HG02885 (cell line): ENCODE data around the gene ABHD12.
"Not testable (repeated sequence)": the region's sequence is repeated elsewhere in the genome, so short reads cannot be mapped to it uniquely, and the experiment has no call there.

ENCODE experiments used
- ATAC-seq: cut with Tn5 transposase; IDR thresholded peaks from one replicate; pipeline ENCODE4 v1.9.1; 2021; ENCODE audit warnings: mild to moderate bottlenecking; ENCODE audit not compliant: unreplicated experiment, poor library complexity

The ABHD12 gene

GRCh38 chr20:25390538-25391528 is at the start of gene ABHD12:
Gene ABHD12, minus strand, starts transcription at chr20:25390835. Its CDS starts 132 bp downstream, at chr20:25390703.
- peak; percentile 89 for ATAC-seq

- peak; percentile 67 for ATAC-seq
Measured at GRCh38 chr20:25439328-25439727, 48.7 kb upstream of the ABHD12 start.

DNA sequence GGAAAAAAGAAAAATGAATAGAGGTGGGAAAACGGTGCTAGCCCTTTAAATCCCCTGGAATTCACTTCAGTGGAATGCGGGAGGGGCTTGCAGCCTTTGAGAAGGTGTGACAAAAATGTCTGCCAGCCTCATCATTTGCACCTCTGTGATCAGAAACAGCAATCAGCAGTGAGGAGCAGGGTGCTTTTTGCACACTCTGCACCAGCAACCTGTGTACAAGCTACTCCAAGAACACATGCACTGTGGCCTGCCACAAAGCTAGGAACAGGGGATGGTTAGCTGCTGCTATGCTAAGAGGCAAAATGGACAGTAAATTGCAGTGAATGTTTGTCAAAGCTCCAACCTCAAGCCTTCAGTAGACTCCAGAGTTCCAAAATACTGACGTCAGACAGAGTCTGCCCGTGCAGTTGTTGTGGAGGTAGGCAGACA is 46.5 kb upstream of the ABHD12 start:
- no peak for ATAC-seq

DNA sequence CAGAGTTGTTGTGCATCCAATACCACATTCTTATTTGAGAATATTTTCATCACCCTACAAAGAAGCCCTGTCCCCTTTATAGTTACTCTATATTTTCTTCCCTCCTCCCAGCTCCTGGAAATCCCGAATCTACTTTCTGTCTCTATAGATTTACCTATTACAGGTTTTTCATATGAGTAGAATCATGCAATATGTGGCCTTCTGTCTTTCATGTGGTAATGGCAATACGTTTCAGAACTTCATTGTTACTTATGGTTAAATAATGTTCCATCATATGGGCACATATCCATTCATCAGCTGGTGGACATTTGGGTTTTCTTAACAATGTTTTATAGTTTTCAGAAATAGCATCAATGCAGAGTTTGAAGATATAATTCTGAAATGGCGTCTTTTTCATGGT is 33.9 kb upstream of the ABHD12 start:
- ATAC-seq = no peak

DNA sequence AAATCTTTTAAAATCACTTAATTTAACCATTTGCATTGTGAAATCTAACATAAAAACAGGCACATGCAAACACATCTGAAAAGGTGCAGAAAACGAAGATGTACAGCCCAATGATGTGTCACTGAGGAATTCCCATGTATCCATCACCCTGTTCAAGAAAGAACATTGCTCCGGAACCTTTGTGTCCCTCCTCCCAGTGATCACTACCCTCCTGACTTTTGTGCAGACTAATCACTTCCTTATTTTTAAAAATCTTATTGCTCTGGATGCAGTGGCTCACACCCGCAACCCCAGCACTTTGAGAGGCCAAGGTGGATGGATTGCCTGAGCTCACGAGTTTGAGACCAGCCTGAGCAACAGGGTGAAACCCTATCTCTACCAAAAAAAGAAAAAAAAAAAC is 31.4 kb upstream of the ABHD12 start:
- ATAC-seq = no peak

- no peak for ATAC-seq
Measured at GRCh38 chr20:25421102-25421501, 30.5 kb upstream of the ABHD12 start.

- peak; percentile 53 for ATAC-seq
Measured at GRCh38 chr20:25418776-25419175, 28.1 kb upstream of the ABHD12 start.

GRCh38 chr20:25408890-25409289 is 18.3 kb upstream of the ABHD12 start:
- ATAC-seq = no peak

GRCh38 chr20:25408170-25408547 is 17.5 kb upstream of the ABHD12 start:
- ATAC-seq = no peak

GRCh38 chr20:25407311-25408169 is 16.9 kb upstream of the ABHD12 start, which contains the start of gene GINS1:
Gene GINS1, plus strand, starts transcription at chr20:25407673. Its CDS starts 148 bp downstream, at chr20:25407821.
- ATAC-seq = peak; percentile 90

DNA sequence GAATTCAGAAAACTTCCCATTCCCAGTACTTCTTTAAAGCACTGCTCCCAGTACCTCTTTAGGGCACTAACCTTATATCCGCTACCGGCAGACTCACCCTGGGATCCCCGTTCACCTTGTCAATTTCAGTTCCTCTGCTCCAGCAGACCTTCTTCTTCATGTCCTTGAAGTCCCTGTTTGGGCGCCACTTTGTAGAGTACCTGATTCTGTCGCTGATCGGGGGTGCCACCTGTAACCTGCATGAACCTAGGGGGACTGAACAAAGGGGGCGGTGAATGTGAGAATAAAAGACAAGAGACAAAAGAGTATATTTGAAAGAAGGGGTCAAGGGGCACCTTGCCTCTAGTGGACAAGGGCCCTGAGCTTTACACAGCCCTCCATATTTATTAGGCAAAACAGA is 11.9 kb upstream of the ABHD12 start:
- no peak for ATAC-seq

DNA sequence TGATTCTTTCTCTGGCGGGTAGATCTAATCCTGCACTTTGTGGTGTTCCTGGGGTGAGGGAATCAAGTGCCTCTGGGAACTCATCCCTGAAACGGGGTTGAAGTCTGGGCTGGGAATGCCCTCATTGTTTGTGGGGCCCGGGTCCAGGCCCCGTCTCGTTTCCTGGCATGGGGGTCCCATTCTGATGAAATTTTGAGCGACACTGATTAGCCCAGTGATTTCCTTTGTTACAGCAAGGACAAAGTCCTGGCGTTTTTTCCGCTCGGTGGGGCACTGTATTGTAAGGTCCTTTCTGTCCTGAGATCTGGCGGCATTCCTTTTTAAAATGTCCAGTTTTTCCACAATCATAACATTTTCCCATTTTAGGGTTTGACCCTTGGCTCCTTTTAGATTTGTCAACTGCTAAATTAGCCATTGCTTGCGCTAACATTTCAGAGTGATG is 9.7 kb upstream of the ABHD12 start:
- ATAC-seq = not testable (repeated sequence)

DNA sequence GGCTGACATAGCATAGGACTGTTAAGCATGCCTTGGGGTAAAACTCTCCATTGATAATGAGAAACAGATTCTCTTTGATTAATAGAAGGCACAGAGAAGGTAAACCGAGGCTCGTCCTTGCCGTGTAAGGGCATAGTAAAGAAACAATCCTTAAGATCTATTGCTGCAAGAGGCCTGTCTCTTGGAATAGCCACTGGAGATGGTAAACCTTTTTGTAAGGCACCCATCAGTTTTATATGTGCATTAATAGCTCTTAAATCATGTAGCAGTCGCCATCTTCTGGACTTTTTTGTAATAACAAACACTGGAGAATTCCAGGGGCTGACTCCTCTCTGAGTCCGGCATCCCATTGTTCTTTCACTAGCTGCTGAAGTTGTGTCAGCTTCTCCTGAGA is 8.4 kb upstream of the ABHD12 start:
- peak; percentile 82 for ATAC-seq

- ATAC-seq = no peak
Measured at GRCh38 chr20:25398376-25399036, 7.9 kb upstream of the ABHD12 start.

DNA sequence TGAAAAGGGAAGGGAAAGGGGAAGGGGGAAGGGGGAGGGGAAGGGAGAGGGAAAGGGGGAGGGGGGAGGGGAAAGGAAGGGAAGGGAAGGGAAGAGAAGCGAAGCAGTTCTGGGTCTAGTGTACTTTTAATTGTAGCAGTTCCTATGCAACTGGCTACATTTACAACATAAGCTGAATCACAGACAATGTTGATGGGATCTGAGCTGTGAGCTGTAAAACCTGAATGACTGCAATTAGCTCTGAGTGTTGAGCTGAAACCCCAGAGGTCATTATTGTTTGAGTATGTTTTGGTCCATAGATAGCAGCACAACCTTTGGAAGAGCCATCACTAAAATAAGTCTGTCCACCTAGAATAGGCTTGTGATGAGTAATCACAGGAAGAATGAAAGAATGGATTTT is 7.2 kb upstream of the ABHD12 start:
- no peak for ATAC-seq

GRCh38 chr20:25397096-25397495 is 6.5 kb upstream of the ABHD12 start:
- no peak for ATAC-seq

- no peak for ATAC-seq
Measured at GRCh38 chr20:25394996-25395395, 4.4 kb upstream of the ABHD12 start.

- no peak for ATAC-seq
Measured at GRCh38 chr20:25394276-25394675, 3.6 kb upstream of the ABHD12 start.

GRCh38 chr20:25389858-25390537 is 637 bp downstream of the ABHD12 start:
- peak; percentile 38 for ATAC-seq

DNA sequence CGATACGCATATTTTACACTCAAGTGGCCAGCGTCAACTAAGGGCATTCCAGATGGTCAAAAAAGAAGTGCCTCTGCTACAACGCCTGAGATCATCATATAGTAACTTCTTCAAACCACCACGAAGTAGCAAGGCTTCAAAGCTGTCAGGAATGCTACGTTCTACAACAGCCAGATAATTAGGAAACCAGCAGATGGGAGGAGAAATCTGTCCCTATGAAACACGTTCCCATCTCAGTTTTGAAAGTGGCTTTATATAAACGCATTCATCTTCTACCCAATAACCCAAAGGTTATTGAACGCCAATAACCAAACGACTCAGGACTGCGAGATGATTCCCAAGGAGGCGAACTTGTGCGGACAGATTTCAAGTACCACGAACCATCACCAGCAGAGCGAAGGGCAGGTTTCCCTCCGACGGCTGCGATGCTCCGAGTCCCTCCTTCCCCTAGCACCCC is 1.2 kb downstream of the ABHD12 start:
- ATAC-seq = no peak
